ENCODE data around the gene MCCC1.

- TF ChIP-seq RAD21 (IDR thresholded peaks at IDR 0.05; ENCODE audit: low read length) (no peak), CHD1 (IDR thresholded peaks at IDR 0.05; ENCODE audit: low read depth, low read length) (no peak), FOS (IDR thresholded peaks at IDR 0.05; ENCODE audit: low read depth, low read length) (no peak), POLR2A (IDR thresholded peaks at IDR 0.05; ENCODE audit: low read depth, low read length) (no peak), MAFK (IDR thresholded peaks at IDR 0.05; ENCODE audit: low read depth, low read length) (no peak), RCOR1 (IDR thresholded peaks at IDR 0.05; ENCODE audit: insufficient replicate concordance, low read length) (no peak), MAZ (IDR thresholded peaks at IDR 0.05; ENCODE audit: borderline replicate concordance, low read depth, low read length) (no peak), CEBPB (IDR thresholded peaks at IDR 0.05; ENCODE audit: low read depth, low read length) (no peak), SMC3 (IDR thresholded peaks at IDR 0.05; ENCODE audit: low read depth, low read length) (no peak), MXI1 (IDR thresholded peaks at IDR 0.05; ENCODE audit: borderline replicate concordance, low read depth, low read length) (no peak)
- TF ChIP-seq, protein P1, sequence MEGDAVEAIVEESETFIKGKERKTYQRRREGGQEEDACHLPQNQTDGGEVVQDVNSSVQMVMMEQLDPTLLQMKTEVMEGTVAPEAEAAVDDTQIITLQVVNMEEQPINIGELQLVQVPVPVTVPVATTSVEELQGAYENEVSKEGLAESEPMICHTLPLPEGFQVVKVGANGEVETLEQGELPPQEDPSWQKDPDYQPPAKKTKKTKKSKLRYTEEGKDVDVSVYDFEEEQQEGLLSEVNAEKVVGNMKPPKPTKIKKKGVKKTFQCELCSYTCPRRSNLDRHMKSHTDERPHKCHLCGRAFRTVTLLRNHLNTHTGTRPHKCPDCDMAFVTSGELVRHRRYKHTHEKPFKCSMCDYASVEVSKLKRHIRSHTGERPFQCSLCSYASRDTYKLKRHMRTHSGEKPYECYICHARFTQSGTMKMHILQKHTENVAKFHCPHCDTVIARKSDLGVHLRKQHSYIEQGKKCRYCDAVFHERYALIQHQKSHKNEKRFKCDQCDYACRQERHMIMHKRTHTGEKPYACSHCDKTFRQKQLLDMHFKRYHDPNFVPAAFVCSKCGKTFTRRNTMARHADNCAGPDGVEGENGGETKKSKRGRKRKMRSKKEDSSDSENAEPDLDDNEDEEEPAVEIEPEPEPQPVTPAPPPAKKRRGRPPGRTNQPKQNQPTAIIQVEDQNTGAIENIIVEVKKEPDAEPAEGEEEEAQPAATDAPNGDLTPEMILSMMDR (conservative IDR thresholded peaks at IDR 0.05; ENCODE audit: low read depth, low read length): no peak
- TF ChIP-seq, protein P2, sequence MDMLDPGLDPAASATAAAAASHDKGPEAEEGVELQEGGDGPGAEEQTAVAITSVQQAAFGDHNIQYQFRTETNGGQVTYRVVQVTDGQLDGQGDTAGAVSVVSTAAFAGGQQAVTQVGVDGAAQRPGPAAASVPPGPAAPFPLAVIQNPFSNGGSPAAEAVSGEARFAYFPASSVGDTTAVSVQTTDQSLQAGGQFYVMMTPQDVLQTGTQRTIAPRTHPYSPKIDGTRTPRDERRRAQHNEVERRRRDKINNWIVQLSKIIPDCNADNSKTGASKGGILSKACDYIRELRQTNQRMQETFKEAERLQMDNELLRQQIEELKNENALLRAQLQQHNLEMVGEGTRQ (IDR thresholded peaks at IDR 0.05; ENCODE audit: low read depth, low read length): no peak
- TF ChIP-seq, protein P3, sequence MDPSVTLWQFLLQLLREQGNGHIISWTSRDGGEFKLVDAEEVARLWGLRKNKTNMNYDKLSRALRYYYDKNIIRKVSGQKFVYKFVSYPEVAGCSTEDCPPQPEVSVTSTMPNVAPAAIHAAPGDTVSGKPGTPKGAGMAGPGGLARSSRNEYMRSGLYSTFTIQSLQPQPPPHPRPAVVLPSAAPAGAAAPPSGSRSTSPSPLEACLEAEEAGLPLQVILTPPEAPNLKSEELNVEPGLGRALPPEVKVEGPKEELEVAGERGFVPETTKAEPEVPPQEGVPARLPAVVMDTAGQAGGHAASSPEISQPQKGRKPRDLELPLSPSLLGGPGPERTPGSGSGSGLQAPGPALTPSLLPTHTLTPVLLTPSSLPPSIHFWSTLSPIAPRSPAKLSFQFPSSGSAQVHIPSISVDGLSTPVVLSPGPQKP (IDR thresholded peaks at IDR 0.05; ENCODE audit: borderline replicate concordance, low read depth, low read length): no peak
These were observed 48.6 kb downstream of the MCCC1 start for GRCh38 chr3:183050706-183051105.
